Gastrocnemius medialis (tissue), 4 donors: Measurements from ENCODE around the gene SPTBN5. TPM values are rescaled to one million over a fixed set of nuclear protein-coding genes. Genes with fewer than 3 reads are reported as not detected.

ENCODE experiments used
- ATAC-seq, 2 donors: fragments of 150-250 bp; one replicate each; pipeline ENCODE4 v1.9.1; 2016
- DNase-seq, 2 donors: peaks; one replicate each; pipeline ENCODE4 v3.0.0-alpha.2; 2019
- H3K27ac ChIP-seq, 4 donors: fragments of 200-600 bp; sonication (generic); 1 replicate in 1 of 4; 2 replicates in 3 of 4; pipeline ENCODE4 v1.5.1; 2016 to 2018; ENCODE audit warnings: mild to moderate bottlenecking in 2 of 4, moderate library complexity in 1 of 4
- H3K27me3 ChIP-seq, 3 donors: fragments of 200-600 bp; sonication (generic) in 2 of 3; 1 replicate in 1 of 3; 2 replicates in 2 of 3; pipeline versions ENCODE4 v1.5.1 to v1.6.0; 2016 to 2019; ENCODE audit warnings: mild to moderate bottlenecking in 1 of 3, moderate library complexity in 1 of 3
- H3K36me3 ChIP-seq, 2 donors: fragments of 200-600 bp; sonication (generic) in 1 of 2; one replicate each; pipeline ENCODE4 v1.5.1; 2017 to 2018
- H3K4me1 ChIP-seq, 2 donors: fragments of 200-600 bp; sonication (generic) in 1 of 2; one replicate each; pipeline ENCODE4 v1.5.1; 2016 to 2017; ENCODE audit warnings: mild to moderate bottlenecking in 2 of 2
- H3K4me3 ChIP-seq, 4 donors: fragments of 200-600 bp; sonication (generic) in 3 of 4; 1 replicate in 1 of 4; 2 replicates in 3 of 4; pipeline ENCODE4 v1.5.1; 2016 to 2019; ENCODE audit warnings: mild to moderate bottlenecking in 2 of 4
- H3K9me3 ChIP-seq, 3 donors: fragments of 200-600 bp; sonication (generic) in 2 of 3; 1 replicate in 1 of 3; 2 replicates in 2 of 3; pipeline ENCODE4 v1.5.1; 2016 to 2019
- POLR2A ChIP-seq, 2 donors: fragments of 450-650 bp; IDR thresholded peaks; one replicate each; pipeline ENCODE4 v1.6.1; 2017; ENCODE audit warnings: antibody characterized with exemption in 2 of 2, mild to moderate bottlenecking in 2 of 2, moderate library complexity in 2 of 2
- in situ Hi-C, 4 donors: fragments of 200-750 bp; cut with MboI; loops; one replicate each; pipeline versions ENCODE4 v1.15.0 to v1.8.0; 2017; ENCODE audit warnings: low sequenced_read_pairs in 4 of 4
- intact Hi-C: fragments of 100-400 bp; cut with DNase I; formaldehyde crosslinking; loops from one replicate; pipeline ENCODE4 v1.15.1; 2023; ENCODE audit warnings: low total_unique reads
- total RNA-seq, 4 donors: library from RNA; depleted of rRNA; stranded (reverse); fragments of >200 nt; gene quantifications; one replicate each; pipeline versions ENCODE4 v1.1.0 to v1.2.3, GENCODE V29; 2016
- TF ChIP-seq, protein P1 (sequence below), 5 experiments: fragments of 450-650 bp in 3 of 5; fragments of 200-600 bp in 2 of 5; sonication (generic) in 2 of 5; IDR thresholded peaks in 4 of 5; conservative IDR thresholded peaks in 1 of 5; 1 replicate in 4 of 5; 2 replicates in 1 of 5; pipeline ENCODE4 v1.5.1; 2016 to 2019; ENCODE audit warnings: antibody characterized with exemption in 5 of 5, mild to moderate bottlenecking in 3 of 5, moderate library complexity in 3 of 5

SPTBN5 gene
- total RNA-seq, 4 donors from 2014 or later = 0.03 to 0.05 (median 0.04) TPM; not detected in 1

DNA sequence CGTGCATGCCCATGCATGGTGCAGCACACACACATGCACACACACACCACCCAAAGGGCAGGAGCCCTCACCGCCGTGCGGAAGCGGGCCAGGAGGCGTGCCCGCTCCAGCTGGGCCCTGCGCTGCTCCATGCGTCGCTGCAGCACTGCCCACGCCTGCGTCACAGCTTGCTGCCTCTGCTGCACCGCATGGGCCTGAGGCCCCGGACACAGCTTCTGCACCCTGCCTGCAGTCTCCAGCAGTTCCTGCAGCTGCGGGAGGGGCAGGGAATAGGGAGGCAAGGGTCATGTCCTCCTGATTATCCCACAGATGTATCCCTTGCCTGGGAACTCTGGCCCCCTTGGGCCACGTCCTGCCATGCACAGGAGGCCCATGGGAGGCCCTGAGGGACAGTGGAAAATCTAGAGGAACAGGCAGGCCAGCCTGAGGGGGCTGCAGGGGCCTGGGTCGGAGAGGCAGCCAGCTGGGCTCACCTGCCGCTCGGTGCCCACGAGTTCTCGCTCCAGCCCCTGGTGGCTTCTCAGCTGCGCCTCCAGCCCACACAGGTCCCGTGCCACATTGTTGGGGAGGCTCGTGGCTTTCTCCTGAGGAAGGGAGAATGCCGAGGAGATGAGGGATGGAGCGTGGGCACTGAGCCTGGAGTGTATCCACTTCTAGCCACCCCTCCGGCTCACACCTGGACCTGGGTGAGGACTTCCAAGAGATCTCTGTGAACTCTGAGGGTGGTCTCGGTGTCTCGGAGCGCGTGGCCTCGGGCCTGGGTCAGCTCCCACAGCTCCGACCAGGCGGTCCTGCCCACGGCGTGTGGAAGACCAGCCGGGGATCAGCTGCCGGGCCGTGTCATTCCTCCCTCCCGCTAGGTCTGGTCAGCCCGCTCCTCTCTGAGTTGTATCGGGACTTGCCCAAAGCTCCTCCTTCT is 23.8 kb downstream of the SPTBN5 start:
- Histone ChIP-seq H3K36me3 (no peaks in the 10 kb centered on the region), H3K27ac (no peak overlapping the region), H3K4me3 (no peak overlapping the region), H3K4me1 (no peaks in the 10 kb centered on the region), H3K27me3 (no peaks in the 10 kb centered on the region), H3K9me3 (no peaks in the 10 kb centered on the region)
- no peak for TF ChIP-seq POLR2A (IDR thresholded peaks at IDR 0.05)
- TF ChIP-seq, protein P1, sequence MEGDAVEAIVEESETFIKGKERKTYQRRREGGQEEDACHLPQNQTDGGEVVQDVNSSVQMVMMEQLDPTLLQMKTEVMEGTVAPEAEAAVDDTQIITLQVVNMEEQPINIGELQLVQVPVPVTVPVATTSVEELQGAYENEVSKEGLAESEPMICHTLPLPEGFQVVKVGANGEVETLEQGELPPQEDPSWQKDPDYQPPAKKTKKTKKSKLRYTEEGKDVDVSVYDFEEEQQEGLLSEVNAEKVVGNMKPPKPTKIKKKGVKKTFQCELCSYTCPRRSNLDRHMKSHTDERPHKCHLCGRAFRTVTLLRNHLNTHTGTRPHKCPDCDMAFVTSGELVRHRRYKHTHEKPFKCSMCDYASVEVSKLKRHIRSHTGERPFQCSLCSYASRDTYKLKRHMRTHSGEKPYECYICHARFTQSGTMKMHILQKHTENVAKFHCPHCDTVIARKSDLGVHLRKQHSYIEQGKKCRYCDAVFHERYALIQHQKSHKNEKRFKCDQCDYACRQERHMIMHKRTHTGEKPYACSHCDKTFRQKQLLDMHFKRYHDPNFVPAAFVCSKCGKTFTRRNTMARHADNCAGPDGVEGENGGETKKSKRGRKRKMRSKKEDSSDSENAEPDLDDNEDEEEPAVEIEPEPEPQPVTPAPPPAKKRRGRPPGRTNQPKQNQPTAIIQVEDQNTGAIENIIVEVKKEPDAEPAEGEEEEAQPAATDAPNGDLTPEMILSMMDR (IDR thresholded peaks at IDR 0.05 in 4 of 5, conservative IDR thresholded peaks at IDR 0.05 in 1 of 5) = no peak
- DNase-seq (no peak), ATAC-seq (no peak)
- intact Hi-C loops = no loop called here
- in situ Hi-C loops = no loop called here

DNA sequence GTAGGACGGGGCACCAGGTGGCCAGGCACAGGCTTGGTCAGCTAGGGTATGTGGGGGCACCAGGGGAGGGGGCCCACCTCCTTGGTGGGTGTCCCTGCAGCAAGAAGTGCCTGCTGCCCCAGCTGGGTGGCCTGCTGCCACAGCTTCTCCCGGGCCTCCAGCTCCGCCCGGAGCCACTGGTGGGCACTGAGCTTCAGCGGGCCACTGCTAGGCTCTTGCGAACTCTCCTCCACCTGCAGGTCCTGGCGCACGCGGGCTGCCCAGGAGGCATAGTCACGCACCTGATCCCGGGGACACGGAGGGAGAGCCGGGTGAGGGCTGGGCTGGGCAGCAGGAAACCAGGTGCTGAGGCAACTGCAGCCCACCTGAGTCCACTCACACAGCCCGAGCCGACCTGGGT is 25.5 kb downstream of the SPTBN5 start:
- Histone ChIP-seq H3K4me1 (no peaks in the 10 kb centered on the region), H3K27me3 (no peaks in the 10 kb centered on the region), H3K27ac (no peak overlapping the region), H3K4me3 (no peak overlapping the region), H3K36me3 (no peaks in the 10 kb centered on the region), H3K9me3 (no peaks in the 10 kb centered on the region)
- TF ChIP-seq, protein P1 (IDR thresholded peaks at IDR 0.05 in 4 of 5, conservative IDR thresholded peaks at IDR 0.05 in 1 of 5) = no peak
- TF ChIP-seq POLR2A (IDR thresholded peaks at IDR 0.05) = no peak
- in situ Hi-C loops = no loop called here
- DNase-seq = no peak
- intact Hi-C loops = no loop called here
- ATAC-seq = no peak

DNA sequence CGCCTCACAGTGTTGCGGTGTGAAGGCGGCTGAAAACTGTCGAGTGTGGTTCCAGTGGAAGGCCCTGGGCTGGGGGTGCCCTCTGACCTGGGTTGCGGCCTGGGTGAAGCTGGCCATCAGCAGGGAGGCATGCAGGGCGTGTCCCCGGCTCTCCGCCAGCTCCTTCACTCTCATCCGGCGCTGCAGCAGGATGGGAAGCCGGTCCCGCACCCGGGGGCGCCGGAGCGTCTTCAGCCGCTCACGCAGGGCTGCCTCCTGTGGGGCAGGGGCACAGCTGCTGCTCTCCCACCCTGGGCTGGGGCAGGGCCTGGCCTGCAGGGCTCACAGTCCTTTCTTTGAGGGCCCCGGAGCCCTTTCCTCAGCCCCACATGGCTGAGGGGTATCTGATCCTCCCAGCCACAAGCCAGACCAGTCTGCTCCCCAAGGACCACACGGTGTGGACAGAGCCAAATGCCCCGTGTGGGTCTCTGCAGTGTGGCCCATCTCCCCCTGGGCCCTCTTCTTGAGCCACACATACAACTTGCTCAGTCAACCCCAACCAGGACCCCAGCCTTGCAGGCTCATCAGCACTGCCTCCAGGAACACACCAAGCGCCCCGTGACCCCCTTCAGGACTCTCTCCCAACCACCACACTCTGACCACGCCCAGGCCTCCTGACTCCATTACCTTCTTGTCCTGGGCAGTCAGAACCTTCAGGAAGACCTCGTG is 26.8 kb downstream of the SPTBN5 start:
- TF ChIP-seq POLR2A (IDR thresholded peaks at IDR 0.05) = no peak
- Histone ChIP-seq H3K36me3 (no peaks in the 10 kb centered on the region), H3K4me1 (no peaks in the 10 kb centered on the region), H3K27ac (no peak overlapping the region), H3K27me3 (no peaks in the 10 kb centered on the region), H3K9me3 (no peaks in the 10 kb centered on the region), H3K4me3 (no peak overlapping the region)
- no peak for DNase-seq
- in situ Hi-C loops = no loop called here
- intact Hi-C loops = no loop called here
- ATAC-seq = no peak

DNA sequence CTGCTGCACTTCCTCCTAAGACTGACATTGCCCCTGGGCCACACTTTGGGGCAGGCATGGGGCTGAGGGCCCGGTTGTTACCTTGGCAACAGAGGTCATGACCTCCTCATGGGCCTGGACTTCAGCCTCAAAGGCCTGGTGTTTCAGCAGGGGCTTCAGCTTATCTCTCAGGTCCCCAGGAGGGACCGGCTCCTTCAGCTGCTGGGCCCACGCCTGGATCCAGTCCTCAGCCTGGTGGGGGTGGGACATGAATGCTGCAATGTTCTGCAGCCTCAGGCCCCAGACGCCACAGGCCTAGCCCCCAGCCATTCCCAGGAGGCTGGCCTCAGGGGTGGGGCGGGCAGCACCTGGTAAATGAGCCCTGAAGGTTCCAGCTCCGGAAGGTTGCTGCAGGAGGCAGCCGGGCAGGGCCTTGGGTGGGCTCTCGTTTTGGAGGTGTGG is 27.6 kb downstream of the SPTBN5 start:
- DNase-seq (no peak), ATAC-seq (no peak)

More for the DNA sequence above, 27.6 kb downstream of the SPTBN5 start:
- no peak overlapping the region for H3K27ac ChIP-seq
- no peaks in the 10 kb centered on the region for H3K36me3 ChIP-seq
- no peaks in the 10 kb centered on the region for H3K9me3 ChIP-seq
- no peaks in the 10 kb centered on the region for H3K27me3 ChIP-seq
- no peaks in the 10 kb centered on the region for H3K4me1 ChIP-seq
- in situ Hi-C loops (no loop called here), intact Hi-C loops (no loop called here)
- no peak overlapping the region for H3K4me3 ChIP-seq
- TF ChIP-seq, protein P1 (IDR thresholded peaks at IDR 0.05 in 4 of 5, conservative IDR thresholded peaks at IDR 0.05 in 1 of 5) = no peak
- TF ChIP-seq POLR2A (IDR thresholded peaks at IDR 0.05) = no peak
